Embryonic facial prominence (tissue), 1 donor: Measurements from ENCODE around the gene MAGEA9B.
"Not testable (repeated sequence)": the region's sequence is repeated elsewhere in the genome, so short reads cannot be mapped to it uniquely, and the experiment has no call there.

Experiments used
- DNase-seq: peaks from one replicate; pipeline ENCODE4 v3.0.0-alpha.2; 2016; ENCODE audit errors: extremely low spot score

Gene MAGEA9B, protein sequence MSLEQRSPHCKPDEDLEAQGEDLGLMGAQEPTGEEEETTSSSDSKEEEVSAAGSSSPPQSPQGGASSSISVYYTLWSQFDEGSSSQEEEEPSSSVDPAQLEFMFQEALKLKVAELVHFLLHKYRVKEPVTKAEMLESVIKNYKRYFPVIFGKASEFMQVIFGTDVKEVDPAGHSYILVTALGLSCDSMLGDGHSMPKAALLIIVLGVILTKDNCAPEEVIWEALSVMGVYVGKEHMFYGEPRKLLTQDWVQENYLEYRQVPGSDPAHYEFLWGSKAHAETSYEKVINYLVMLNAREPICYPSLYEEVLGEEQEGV

DNA sequence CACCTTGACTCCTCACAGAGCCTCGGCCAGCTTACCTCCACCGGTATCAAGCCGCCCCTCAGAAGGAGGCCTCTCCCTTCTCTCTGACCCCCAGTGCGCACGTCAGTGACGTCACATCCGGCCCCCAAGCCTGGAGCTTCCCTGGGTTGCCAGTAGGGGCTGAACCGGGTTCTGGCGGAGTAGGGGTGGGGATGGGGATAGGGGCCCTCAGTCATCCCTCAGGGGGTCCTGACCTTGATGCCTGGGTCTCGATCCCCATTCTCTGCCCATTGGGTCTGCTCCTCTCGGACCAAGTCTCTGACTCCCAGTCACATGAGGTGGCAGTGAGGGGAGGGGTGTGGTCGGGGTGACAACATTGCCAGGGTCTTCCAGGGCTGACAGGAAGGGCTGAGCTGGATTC, at the start of gene MAGEA9B:
Gene MAGEA9B (minus strand): TSS at position 101 of the 400 bp plus-strand sequence. CDS start 4,280 bp downstream, outside the sequence.
- not testable (repeated sequence) for DNase-seq

DNA sequence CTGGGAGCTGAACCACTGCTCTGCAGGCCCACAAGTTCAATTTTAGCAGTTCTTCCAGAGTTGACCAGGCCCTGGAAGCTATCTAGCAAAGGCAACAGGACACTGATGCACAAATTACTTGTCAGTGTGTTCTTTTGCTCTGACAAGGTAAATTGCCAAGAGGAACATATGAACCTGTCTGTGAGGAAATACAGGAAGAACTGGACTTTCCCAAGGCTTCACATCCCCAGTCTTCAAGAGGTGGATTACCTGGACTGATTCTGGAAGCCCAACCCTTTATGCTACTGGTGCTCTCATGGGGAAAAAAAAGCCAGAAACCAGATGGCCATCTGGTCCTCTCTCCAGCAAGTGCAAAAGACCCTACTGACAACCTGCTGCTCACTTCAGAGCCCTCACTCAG, 46.3 kb upstream of the MAGEA9B start:
- no peak for DNase-seq

DNA sequence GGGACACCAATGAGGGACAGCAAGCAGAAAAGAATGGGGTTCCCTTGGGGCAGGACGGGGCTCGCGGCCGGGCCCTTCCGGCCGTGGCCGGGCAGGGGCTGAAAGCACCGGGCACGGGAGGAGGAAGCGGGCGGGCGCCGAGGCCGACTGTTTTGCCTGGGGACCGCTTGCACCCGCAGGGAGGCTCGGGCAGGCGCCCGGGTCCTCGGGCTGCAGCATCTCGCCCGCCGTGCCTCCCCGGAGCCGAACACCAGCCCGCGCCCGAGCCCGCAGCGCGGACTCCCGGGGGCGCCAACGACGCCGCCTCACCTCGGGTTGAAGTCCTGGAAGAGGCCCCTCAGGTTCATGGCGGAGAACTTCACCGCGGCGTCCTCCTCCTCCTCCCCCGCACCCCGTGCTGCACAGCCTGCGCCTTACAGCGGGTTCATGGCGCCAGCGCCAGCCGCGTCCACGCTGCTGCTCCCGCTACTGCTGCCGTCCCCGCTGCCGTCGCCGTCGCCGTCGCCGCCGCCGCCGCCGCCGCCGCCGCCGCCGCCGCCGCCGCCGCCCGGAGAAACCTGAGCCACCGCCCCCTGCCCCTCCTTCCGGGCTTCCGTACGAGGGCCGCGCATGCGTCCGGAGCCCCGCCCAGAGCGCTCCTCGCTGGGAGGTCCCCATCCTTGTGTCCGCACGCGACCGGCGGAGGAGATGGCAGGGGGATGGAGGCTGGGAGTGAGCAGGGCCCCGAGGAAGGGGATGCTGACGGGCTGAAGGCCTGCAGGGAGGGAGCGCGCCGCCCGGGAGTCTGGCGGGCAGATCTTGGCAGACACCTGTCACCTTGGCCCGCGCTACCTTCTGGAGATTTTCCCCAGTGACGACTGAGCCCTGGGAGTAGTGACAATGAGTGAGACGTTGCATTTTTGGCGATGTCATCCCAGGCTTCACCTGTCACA, 44.2 kb upstream of the MAGEA9B start, which contains the start of gene TMEM185A:
Gene TMEM185A (minus strand): TSS at position 559 of the 932 bp plus-strand sequence. CDS start 212 bp downstream, at position 347.
- DNase-seq, result no peak

DNA sequence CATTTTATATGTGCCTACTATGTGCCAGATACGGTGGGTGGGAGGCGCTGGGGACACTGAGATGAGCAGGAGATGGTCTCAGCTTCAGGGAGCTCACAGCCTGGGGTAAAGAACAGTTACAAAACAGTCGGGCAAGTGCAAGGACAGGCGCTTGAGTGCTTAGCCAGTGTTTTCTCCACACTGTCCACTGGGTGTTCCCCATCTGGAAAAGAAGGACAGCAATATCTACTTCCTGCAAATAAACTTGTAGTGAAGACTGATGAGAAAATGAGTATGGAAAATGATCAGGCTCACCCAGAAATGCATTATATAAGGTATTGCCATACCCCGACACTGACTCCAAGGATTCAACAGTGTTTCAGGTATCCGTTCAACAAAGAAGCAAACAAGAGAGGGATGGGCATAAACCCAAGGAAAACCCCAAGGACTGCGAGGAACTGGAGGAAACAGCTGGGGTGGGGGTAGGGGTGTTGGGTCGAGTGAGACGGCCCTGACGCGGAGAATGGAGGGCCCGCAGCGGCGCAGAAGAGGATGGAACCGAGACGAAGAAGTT, 43.5 kb upstream of the MAGEA9B start:
- DNase-seq, result no peak

DNA sequence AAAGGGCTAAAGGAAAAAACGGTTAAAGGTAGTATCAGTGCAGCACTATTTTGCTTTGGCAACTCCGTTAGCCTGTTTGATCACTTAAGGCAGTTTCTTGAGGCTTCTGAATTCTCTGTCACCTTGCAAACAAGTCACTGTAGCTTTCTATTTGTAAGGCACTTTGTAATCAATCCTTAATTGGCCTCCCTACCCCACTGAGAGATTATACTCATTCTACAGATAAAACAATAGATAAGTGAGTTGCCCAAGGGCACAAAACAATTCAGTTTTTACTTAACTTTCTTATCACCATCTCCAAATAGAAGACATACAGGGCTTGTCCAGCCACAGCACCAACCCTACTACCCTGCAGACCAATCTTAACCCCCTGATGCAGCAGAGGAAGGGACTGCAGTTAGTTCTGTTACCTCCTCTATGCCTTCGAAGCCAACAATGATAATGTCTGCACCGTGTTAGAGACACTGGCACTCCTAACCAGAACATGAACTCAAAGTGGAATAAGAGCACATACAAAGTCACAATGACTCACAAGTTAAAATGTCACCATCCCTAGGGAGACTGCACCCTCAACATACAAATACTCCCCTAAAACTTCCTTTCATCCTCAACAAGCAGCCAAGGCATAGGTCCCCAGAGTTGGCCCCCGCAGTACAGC, 42.6 kb upstream of the MAGEA9B start:
- DNase-seq, result no peak

DNA sequence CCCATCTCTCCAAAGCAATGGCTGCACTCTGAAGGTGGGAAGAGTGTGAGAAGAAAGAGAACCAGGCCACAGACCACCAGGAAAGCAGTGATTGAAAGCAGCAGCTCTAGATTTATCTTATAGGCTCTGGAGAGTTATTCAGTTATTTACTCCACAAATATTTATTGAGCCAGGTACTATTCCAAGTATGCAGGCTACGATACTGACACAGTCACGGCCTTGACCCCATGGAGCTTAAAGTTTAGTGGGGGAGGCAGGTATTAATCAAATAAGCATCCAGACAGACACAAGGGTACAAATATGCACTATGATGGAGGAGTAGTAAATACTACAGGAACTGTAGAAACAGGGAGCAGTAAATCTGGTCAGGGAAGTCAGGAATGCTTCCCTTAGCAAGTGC, 41.5 kb upstream of the MAGEA9B start:
- DNase-seq, result no peak

DNA sequence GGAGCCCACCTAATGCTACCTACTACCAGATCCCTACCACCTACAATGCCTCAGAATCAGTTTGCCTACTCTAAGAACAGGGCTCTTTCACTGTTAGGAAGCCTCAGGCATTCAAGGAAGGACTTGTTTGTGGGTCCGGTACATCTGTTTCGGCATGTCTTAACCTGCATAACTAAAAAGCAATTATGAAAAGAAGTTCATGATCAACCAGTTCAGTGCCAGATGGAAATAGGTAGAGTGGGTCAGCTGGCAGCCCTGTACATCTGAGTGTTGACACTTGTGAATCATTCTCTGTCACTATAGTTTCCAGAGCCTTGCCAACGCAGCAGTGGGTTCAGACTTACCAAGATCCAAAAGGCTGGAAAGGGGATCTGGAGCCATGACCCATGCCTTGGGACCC, 41.0 kb upstream of the MAGEA9B start:
- no peak for DNase-seq

DNA sequence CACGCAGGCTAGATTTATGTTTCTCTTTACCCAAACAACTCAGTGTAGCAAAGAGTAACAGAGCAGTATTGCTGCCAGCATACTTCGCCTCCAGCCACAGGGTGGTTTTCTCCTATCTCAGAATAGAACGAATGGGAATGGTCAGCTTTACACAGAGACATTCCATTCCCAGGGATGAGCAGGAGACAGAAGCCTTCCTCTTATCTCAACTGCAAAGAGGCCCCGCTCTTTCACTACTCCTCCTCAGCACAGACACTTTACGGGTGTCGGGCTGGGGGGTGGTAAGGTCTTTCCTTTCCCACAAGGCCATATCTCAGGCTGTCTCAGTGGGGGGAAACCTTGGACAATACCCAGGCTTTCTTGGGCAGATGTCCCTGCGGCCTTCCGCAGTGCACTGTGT, 39.6 kb upstream of the MAGEA9B start:
- not testable (repeated sequence) for DNase-seq

DNA sequence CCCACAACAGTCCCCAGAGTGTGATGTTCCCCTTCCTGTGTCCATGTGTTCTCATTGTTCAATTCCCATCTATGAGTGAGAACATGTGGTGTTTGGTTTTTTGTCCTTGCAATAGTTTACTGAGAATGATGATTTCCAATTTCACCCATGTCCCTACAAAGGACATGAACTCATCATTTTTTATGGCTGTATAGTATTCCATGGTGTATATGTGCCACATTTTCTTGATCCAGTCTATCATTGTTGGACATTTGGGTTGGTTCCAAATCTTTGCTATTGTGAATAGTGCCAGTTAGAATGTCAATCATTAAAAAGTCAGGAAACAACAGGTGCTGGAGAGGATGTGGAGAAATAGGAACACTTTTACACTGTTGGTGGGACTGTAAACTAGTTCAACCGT, 32.4 kb upstream of the MAGEA9B start:
- DNase-seq, result not testable (repeated sequence)

DNA sequence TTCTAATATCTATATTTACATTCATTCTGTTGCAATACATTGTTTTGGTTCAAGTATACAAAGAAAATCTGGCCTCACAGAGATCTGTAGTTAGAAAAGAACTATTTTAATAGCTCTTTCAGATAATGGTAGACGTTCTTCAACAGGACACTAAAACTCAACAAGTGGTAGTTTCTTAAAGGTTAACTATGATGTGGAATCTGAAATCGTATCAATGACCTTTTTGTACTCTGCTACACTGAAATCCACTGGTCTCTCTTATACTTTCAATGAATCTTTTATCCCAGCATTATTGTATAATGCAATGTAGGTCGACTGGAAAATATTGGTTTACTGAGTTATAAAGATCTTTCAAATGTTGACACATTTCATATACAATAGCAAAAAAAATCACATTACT, 31.6 kb upstream of the MAGEA9B start:
- no peak for DNase-seq

DNA sequence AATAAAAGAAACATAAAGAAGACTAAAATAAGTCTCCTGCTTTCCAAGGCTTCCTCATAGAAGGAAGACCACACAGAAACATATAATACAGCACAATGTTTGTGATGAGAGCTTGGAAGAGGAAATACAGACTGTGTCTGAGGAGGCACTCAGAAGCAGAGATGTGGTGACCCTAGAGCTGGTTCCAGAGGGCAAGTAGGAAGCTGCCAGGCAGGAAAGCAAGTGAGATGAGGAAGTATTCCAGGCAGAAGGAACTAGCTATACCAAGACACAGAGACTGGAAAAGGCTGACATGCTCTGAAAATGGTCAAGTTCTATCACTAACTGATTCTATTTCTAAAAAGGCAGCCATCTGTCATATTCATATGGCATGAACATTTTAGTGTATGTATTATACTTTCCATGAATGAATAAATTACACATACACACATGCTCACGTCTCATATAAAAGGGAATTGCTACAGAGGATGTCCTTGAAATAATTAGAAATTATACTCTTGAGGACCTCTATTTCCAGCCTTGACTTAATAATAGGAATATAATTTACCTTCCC, 24.4 kb upstream of the MAGEA9B start:
- DNase-seq, result no peak

DNA sequence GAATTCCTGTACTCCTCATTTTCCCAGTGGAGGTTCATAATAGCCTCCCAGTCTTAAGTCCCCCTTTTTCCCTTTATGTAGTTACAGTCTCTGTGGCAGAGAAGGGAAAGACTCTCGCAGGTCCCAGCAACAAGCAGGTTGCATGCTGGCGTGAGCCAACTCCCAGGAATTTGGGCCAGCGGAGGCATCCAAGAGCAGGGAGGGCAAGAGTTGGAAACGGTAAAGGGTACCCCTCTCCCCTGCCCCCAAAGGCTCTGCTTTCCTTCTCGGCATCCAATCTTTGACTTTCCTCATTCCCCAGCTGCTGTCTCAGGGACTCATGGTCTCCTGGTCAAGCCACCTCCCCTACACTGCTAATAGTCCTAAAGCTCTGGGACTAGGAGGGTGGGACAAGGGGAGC, 23.3 kb upstream of the MAGEA9B start:
- DNase-seq, result no peak

DNA sequence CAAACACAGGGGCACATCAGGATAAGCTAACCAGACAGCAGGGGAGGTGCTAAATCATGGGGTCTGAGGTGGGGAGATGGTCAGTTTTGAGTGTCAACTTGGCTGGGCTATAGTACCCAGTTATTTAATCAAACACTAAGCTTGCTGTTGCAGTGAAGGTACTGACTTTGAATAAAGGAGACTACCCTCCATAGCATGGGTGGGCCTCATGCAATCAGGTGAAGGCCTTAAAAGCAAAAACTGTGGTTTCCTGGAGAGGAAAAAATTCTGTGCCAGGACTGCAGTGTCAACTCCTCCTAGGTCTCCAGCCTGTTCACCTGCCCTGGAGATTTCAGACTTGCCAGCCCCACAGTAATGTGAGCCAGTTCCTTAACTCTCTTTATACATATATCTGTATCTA, 20.4 kb upstream of the MAGEA9B start:
- no peak for DNase-seq

DNA sequence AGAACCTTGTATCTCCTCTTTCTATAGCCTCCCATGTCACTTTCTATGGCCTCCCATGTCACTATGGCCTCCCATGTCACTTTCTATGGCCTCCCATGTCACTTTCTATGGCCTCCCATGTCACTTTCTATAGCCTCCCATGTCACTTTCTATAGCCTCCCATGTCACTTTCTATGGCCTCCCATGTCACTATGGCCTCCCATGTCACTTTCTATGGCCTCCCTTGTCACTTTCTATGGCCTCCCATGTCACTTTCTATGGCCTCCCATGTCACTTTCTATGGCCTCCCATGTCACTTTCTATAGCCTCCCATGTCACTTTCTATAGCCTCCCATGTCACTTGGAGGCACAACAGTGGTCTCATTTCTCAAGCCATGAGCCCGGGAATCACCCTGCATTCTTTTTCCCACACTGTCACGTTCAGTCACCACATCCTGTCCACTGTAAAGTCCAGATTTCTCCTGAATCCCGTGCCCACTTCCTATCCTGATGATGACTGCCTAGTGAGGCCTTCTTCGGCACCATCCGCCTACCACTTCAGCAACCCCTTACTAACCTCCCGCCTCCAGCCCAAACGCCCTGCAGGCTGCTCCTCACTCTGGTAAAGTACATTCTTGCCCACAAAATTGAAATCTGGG, 18.1 kb upstream of the MAGEA9B start:
- not testable (repeated sequence) for DNase-seq

DNA sequence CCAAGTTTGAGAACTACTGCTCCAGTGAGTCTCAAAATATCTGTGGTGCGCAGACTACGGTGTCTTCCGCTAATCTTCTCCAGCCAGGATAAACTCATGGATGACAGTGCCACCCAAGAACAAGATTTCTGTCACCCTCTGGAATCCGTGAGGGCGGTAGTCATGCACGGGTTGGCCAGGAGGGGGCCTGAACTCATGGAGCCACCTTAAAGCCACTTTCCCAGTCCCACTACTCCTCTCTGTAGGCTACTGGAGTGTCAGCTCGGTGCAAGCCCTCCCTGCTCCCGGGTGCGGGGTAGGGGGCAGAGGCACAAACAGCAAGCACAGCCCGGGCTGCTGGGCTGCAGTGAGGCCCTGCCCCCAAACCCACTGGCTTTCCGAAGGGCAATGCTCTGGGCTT, 11.3 kb upstream of the MAGEA9B start:
- not testable (repeated sequence) for DNase-seq

DNA sequence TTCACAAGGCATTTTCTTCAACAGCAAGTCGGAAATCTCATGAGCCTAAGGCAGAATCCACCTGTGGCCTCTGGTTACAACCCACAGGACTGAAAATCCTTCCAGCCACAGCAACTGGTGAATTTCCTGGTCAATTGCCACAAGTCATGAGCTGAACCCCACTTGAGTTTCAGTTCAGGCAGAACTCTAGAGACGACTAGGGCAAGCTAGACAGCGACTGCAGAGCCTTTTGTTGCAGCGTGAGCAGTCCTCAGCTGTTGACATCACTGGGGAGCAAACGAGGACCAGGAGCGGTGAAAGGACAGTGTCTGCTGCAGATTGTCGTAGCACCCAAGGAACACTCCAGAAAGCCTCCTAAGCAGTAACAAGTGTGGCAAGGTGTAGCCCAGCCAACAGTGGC, 8.7 kb upstream of the MAGEA9B start:
- not testable (repeated sequence) for DNase-seq

DNA sequence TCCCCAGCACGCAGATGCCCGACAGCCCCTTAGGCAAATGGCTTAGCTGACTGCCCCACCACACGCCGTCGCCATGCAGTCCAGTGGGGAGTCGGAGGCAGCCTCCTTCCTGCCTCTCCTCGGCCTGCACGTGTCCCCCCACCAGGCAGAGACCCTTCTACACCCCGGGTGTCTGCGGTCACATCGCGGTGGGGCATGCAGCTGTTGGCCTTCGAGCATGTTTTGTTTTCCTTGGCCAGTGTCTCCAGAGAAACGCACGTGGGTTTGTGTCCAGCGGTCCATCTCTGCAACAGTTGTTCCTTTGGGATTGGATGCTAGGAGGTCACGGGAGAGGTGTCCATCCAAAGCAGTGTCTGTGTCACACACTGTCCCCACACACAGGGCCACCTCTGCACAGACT, 8.0 kb upstream of the MAGEA9B start, which contains the start of gene HSFX2:
Gene HSFX2 (minus strand): TSS at position 101 of the 400 bp plus-strand sequence. CDS start 614 bp downstream, outside the sequence.
- not testable (repeated sequence) for DNase-seq

DNA sequence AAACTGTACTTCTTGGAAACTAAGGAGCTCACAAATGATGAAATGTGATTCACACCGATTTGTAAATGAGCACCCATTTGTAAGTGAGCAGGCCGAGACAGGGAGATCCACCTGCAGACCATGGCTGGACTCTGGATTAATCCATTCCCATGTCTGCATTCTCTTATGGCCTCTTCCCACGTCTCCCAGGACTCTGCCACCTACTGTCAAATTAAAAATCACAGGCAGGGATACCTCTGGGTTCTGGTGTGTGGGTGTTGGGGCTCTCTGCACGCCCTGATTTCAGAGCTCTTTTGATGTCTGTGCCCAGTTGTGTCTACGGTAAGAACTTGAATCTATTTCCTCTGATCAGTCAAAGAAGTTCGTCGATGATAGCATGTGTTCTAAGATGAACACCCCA, 3.7 kb upstream of the MAGEA9B start:
- DNase-seq, result not testable (repeated sequence)

DNA sequence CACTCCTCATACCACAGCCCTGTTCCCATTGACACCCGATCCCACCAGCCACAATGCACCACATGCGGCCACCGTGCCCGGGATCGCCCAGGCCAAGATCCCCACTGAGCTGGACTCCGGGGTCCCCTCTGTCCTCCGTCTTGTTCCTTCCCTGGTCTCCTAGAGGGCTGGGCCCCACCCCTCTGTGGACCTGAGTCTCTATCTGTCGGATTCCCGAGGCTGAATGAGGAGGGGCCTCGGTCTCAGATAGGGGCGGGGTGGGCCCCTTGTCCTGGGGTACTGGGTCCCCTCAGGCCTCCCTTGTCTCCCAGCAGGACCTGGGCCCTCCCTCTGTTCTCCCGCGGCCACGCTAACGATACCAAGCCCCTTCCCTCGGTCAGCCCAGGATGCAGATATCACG, 1.6 kb downstream of the MAGEA9B start:
- not testable (repeated sequence) for DNase-seq

DNA sequence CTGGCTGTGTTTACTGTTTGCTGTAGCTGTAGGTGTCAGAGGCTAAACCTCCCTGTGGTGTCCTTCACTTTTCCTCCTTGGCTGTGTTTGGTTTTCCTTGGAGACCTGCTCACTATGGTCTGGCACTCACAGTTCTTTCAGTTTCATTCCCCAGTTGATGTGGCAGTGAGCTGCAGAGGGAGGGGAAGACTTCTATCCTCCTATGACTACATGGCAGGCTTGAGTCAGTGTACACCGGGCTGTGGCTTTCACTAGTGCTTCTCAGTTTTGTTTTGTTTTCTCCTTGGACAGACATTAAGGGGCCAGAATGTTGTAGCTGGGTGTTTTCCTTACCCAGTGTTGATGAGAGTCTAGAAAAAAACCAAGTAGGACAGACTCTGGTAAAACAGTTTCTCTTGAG, 13.8 kb downstream of the MAGEA9B start:
- DNase-seq, result not testable (repeated sequence)

DNA sequence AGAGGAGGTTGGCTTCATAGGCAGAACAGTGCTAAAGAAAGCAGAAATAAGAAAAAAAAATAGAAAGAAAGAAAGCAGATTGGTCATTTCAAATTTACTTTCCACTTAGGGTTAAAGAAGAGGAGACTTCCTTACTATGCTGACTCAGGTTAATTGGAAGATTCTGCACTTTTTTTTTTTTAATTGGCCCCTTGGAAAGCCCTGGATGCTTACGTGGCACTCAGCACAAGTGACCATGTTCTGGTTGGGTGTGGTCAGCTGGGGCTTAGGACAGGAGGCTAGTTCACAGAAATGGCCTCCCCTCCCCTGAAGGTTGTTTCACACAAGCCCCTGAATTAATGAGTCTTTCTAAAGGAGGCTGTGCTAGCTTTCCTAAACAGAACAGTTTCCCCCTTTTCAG, 14.5 kb downstream of the MAGEA9B start:
- DNase-seq, result no peak
